Measurements from ENCODE around the gene RBL2. TPM values are rescaled to one million over a fixed set of nuclear protein-coding genes. Genes with fewer than 3 reads are reported as not detected.

The RBL2 gene
- polyA plus RNA-seq, 1 experiment = 37.7 TPM

- ChIA-PET POLR2A (no interaction called here), CTCF (interaction anchor here (1.3 kb wide), 1 partner anchor 8 kb away, joined by 3 read pairs; no protein-coding TSS in a partner anchor)
Measured at GRCh38 chr16:53428681-53429080, 5.6 kb upstream of the RBL2 start.

GRCh38 chr16:53429221-53429943 is 4.9 kb upstream of the RBL2 start:
- DNase-seq (ENCODE audit: low read depth) = no peak
- Histone ChIP-seq H3K36me3 (ENCODE audit: control insufficient read depth, insufficient read depth, low read length) (no peaks in the 10 kb centered on the region), H3K27me3 (ENCODE audit: control insufficient read depth, insufficient read depth, low read length) (no peaks in the 10 kb centered on the region), H3K4me3 (ENCODE audit: low read depth, low read length) (no peak overlapping the region)
- no peak for TF ChIP-seq CTCF (IDR thresholded peaks at IDR 0.05; ENCODE audit: insufficient read depth, low read depth, low read length)
- CTCF ChIA-PET = interaction anchor here (1.3 kb wide), 1 partner anchor 9 kb away, joined by 3 read pairs; no protein-coding TSS in a partner anchor
- POLR2A ChIA-PET = no interaction called here

More at GRCh38 chr16:53428681-53429080, 5.6 kb upstream of the RBL2 start:
- TF ChIP-seq CTCF (IDR thresholded peaks at IDR 0.05; ENCODE audit: insufficient read depth, low read depth, low read length) = no peak
- no peak for DNase-seq (ENCODE audit: low read depth)
- Histone ChIP-seq H3K4me3 (ENCODE audit: low read depth, low read length) (no peak overlapping the region), H3K36me3 (ENCODE audit: control insufficient read depth, insufficient read depth, low read length) (no peaks in the 10 kb centered on the region), H3K27me3 (ENCODE audit: control insufficient read depth, insufficient read depth, low read length) (no peaks in the 10 kb centered on the region)

- Histone ChIP-seq H3K27me3 (ENCODE audit: control insufficient read depth, insufficient read depth, low read length) (no peaks in the 10 kb centered on the region), H3K36me3 (ENCODE audit: control insufficient read depth, insufficient read depth, low read length) (no peaks in the 10 kb centered on the region), H3K4me3 (ENCODE audit: low read depth, low read length) (no peak overlapping the region)
- TF ChIP-seq CTCF (IDR thresholded peaks at IDR 0.05; ENCODE audit: insufficient read depth, low read depth, low read length) = no peak
- CTCF ChIA-PET = no interaction called here
- POLR2A ChIA-PET = no interaction called here
- DNase-seq (ENCODE audit: low read depth) = no peak
Measured at GRCh38 chr16:53430363-53430762, 3.9 kb upstream of the RBL2 start.

GRCh38 chr16:53433509-53433908 is 762 bp upstream of the RBL2 start:
- Histone ChIP-seq H3K36me3 (ENCODE audit: control insufficient read depth, insufficient read depth, low read length) (no peaks in the 10 kb centered on the region), H3K27me3 (ENCODE audit: control insufficient read depth, insufficient read depth, low read length) (no peaks in the 10 kb centered on the region), H3K4me3 (ENCODE audit: low read depth, low read length) (no peak overlapping the region; the same call in 1 of the 2 replicates)
- DNase-seq (ENCODE audit: low read depth) = no peak
- POLR2A ChIA-PET = no interaction called here
- no peak for TF ChIP-seq CTCF (IDR thresholded peaks at IDR 0.05; ENCODE audit: insufficient read depth, low read depth, low read length)
- CTCF ChIA-PET = interaction anchor here (1.0 kb wide), 1 partner anchor 15 kb away, joined by 3 read pairs; no protein-coding TSS in a partner anchor

GRCh38 chr16:53433930-53434376 is 318 bp upstream of the RBL2 start:
- no peak for DNase-seq (ENCODE audit: low read depth)
- ChIA-PET POLR2A (no interaction called here), CTCF (interaction anchor here (1.0 kb wide), 1 partner anchor 14 kb away, joined by 3 read pairs; no protein-coding TSS in a partner anchor)

More at GRCh38 chr16:53433930-53434376, 318 bp upstream of the RBL2 start:
- Histone ChIP-seq H3K4me3 (ENCODE audit: low read depth, low read length) (peak overlapping the region; percentile 99), H3K36me3 (ENCODE audit: control insufficient read depth, insufficient read depth, low read length) (no peaks in the 10 kb centered on the region), H3K27me3 (ENCODE audit: control insufficient read depth, insufficient read depth, low read length) (no peaks in the 10 kb centered on the region)
- TF ChIP-seq CTCF (IDR thresholded peaks at IDR 0.05; ENCODE audit: insufficient read depth, low read depth, low read length) = no peak

Data from BJ (cell line).